Activated T-cell treated with anti-CD3 and anti-CD28 coated beads for 48 hours (primary cell): ENCODE results near the gene TCEAL3.
"Not testable (repeated sequence)": the region's sequence is repeated elsewhere in the genome, so short reads cannot be mapped to it uniquely, and the experiment has no call there.

Experiments used
- DNase-seq: peaks from one replicate; pipeline ENCODE4 v3.0.0-alpha.2; 2020; ENCODE audit warnings: low read depth

TCEAL3 gene

DNA sequence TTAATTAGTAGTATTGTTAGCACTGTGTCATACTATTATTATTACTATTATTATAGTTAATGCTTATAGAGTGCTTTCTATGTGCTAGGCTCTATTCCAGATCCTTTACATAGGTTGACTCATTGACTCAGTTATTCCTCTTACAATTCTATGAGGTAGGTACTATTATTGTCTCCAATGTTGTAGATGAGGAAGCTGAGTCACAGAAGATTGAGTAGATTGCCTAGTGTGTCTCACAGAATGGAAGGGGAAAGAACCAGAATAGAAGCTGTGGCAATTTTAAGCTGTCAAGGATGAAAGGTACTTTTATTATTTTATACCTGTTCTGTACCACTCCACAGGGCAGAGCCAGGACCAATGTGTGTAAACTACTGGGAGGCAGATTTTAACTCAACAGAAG lies 19.1 kb downstream of the TCEAL3 start:
- DNase-seq: no peak

- DNase-seq: no peak
Measured at GRCh38 chrX:103628386-103629317, 20.9 kb downstream of the TCEAL3 start, which contains the start of gene TCEAL1. Gene TCEAL1 (plus strand): TSS chrX:103628975. CDS start chrX:103629917, 942 bp downstream.

GRCh38 chrX:103629318-103630170 lies 21.8 kb downstream of the TCEAL3 start:
- DNase-seq: no peak

DNA sequence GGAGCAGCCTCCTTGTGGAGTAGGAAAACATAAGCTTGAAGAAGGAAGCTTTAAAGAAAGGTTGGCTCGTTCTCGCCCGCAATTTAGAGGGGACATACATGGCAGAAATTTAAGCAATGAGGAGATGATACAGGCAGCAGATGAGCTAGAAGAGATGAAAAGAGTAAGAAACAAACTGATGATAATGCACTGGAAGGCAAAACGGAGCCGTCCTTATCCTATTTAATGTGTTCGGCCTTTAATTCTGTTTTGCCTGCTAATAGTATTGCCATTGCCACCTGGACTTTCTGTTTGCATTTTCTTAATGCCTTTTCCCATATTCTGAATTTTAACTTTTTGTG lies 22.4 kb downstream of the TCEAL3 start:
- no peak for DNase-seq

- no peak for DNase-seq
Measured at GRCh38 chrX:103631145-103631544, 23.4 kb downstream of the TCEAL3 start.

DNA sequence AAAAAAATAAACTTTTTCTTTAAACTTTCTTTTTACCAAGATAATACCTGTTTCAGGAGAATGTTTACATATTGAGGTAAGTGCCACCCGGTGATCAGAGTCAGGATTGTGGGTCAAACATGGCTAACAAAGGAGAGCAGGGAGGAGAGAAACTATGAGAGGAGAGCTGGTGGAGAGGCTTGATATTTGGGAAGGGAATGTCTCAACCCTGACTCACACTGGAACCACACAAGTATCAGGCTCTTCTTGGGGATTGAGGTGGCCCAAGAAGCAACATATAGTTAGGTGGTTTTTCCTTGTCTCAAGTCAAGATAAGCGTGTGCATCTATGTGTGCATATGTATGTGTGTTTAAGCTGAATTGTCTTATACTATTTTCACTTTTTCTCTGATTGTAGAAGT lies 27.7 kb downstream of the TCEAL3 start:
- DNase-seq: no peak

DNA sequence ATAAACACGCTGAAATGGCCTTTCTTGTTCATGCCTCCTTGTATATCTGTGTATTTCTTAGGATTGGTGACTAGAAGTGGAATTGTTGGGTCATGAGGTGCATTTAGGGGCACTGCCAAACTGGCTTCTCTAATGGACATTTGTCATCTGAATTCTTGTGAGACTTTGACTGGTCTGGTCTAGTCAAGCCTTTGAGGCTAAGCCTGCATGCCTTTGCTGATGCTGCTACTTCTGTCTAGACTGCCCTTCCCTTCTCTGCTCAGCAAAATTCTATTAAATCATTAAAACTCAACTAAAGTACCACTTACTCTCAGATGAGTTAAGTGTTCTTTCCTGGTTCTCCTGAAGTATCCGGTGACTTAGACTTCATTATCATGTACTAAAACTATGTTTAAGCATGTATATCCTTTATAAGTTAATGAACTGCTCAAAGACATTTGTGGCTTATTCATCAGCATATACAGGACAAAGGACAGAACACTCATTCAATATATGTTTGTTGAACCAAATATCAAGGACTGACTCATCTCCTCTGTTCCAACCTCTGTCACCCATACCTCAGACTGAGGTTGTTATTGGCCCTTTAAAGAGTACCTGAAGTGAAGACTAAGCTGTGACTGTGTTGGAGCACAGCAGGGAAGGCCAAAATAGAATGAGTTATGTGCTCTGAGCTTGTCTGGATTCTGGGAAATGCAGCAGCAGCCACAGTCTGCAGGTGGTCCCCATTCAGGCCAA lies 30.0 kb downstream of the TCEAL3 start:
- no peak for DNase-seq

DNA sequence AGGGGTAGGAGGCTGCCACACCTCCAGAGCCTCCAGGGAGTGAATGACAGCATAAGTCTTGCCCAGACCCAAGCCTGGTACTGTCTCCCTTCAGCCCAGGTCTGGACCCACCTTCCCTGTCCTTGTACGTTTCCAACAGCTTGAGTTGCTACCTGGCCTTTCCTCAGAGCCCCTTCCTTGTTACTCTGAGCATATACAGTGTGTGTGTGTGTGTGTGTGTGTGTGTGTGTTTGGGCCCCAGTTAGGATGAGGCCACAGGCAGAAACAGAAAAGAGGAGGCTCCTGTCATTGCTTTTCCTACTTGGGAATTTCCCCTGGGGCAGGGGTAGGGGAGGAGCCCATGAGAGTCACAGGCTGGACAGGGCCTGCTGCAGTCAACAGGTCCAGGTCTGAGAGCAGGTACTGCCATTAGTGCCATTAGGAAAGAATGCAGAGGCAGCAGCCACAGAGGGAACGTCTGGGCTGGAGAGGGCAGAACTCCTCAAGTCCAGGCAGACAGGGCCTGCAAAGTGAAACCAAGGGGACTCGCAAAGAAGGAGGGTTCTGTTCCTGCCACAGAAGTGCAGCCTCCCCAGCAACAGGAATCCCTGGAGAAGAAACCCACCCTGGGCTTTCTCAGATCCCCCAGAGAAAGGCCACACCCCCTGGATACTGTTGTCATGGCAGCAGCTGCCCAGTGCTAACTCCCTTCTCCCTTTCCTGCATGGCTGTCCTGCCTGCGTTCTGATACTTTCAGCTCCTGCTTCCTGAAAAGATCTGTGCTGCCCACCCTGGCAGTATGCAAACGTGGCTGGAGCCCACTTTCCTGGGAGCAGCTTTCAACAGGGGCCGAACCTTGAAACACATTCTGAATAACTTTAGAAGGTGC lies 30.9 kb downstream of the TCEAL3 start:
- DNase-seq: not testable (repeated sequence)

GRCh38 chrX:103640401-103641155 lies 32.8 kb downstream of the TCEAL3 start:
- DNase-seq: no peak

GRCh38 chrX:103644125-103644524 lies 36.4 kb downstream of the TCEAL3 start:
- DNase-seq: no peak

GRCh38 chrX:103647630-103648029 lies 39.9 kb downstream of the TCEAL3 start:
- DNase-seq: no peak

DNA sequence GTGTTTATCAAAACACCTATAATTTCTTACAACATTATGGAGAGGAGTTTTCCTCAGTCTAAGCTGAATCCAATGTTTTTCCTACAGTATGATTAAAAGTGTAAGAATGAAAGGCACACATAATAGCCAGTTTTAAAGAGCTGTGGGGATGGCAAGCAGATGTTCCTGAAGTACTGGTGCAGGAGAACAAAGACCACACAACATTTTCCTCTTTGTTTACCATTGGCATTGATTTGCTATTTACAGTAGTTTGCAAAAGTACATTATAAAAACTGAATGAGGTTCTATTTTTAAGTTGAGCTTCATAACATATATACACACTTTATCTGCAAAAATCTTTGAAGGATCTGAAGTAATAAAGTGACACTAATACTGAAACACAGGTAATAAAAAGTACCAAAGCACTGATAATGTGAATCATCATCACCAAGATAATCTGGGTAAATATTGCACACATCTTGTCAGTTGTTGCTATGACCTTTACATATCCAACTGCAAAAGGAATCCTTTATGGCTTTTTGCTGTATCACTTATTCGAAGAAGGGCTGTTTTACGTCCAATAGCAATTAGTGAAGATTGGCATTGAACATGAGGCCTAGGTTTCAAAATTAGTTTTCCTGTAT lies 43.5 kb downstream of the TCEAL3 start:
- no peak for DNase-seq

- not testable (repeated sequence) for DNase-seq
Measured at GRCh38 chrX:103655230-103656000, 47.7 kb downstream of the TCEAL3 start.

- no peak for DNase-seq
Measured at GRCh38 chrX:103656617-103657016, 48.9 kb downstream of the TCEAL3 start.

GRCh38 chrX:103657066-103657465 lies 49.3 kb downstream of the TCEAL3 start:
- DNase-seq: not testable (repeated sequence)

GRCh38 chrX:103658681-103659433 lies 51.1 kb downstream of the TCEAL3 start:
- DNase-seq: no peak

- not testable (repeated sequence) for DNase-seq
Measured at GRCh38 chrX:103659460-103659859, 51.7 kb downstream of the TCEAL3 start.
